GM23248 (cell line): ENCODE data around the gene ZNF410.

Experiments
- EZH2 ChIP-seq: fragments of 200-600 bp; sonication (generic); IDR thresholded peaks from 2 replicates; pipeline ENCODE4 v1.6.1; 2018; ENCODE audit warnings: antibody characterized with exemption, mild to moderate bottlenecking; ENCODE audit not compliant: insufficient read depth, poor library complexity, severe bottlenecking
- EZH2phosphoT487 ChIP-seq: fragments of 200-600 bp; sonication (generic); IDR thresholded peaks from 2 replicates; pipeline ENCODE4 v1.6.1; 2018; ENCODE audit warnings: antibody characterized with exemption, moderate library complexity, mild to moderate bottlenecking, low read depth; ENCODE audit not compliant: insufficient read depth

DNA sequence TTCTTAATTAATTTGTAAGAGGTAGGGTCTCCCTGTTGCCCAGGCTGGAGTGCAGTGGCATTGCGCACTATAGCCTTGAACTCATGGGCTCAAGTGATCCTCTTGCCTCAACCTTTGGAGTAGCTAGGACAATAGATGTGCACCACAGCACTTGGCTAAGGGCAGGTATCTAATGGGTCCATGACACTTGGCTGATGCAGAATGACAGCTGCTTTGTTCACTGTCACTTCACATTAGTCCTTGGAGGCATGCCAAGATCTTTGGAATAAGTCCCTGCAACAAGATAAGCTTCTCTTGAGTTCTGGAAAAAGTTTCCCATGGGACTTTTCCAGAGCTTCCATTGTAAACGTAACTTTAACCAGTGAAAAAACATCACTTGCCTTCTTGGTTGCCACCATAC is 86.8 kb downstream of the ZNF410 start:
- no peak for TF ChIP-seq EZH2
- TF ChIP-seq EZH2phosphoT487, result no peak
